K562 (cell line): ENCODE data around the gene POR. TPM values are rescaled to one million over a fixed set of nuclear protein-coding genes. Genes with fewer than 3 reads are reported as not detected.

Experiments used
- ATAC-seq: fragments of 200-7000 bp; cut with Tn5 transposase; 3 replicates; pipeline ENCODE4 v1.9.1; 2020; ENCODE audit warnings: moderate library complexity
- BruUV-seq: library from RNA; stranded (reverse); fragments of 400-500 nt; replicated peaks from 2 replicates; lab custom pipeline; 2021; lab: Mats Ljungman, UMichigan
- CTCF ChIA-PET: fragments of 300-600 bp; formaldehyde crosslinking; extraction: SDS; loops from one replicate; lab custom pipeline; 2021; ENCODE audit warnings: low intra/inter-chr PET ratio; lab: Yijun Ruan, JAX
- POLR2A ChIA-PET: fragments of 300-600, 350-650 bp; sonication (Branson Sonifier 250); formaldehyde crosslinking; extraction: SDS; loops from one replicate; lab custom pipeline; 2021; ENCODE audit warnings: antibody characterized with exemption, inconsistent platforms; lab: Yijun Ruan, JAX
- DNase-seq, 4 experiments: peaks; one replicate each; pipeline versions ENCODE4 v3.0.0 to v3.0.0-alpha.2; 2011 to 2018; ENCODE audit warnings: low spot score in 3 of 4, mixed read lengths in 3 of 4; ENCODE audit errors: extremely low read depth in 1 of 4
- FAIRE-seq: peaks from 2 replicates; lab custom pipeline; 2011; peaks lifted over from hg19 to GRCh38; lab: Jason Lieb, UNC
- H2AFZ ChIP-seq: 2 replicates; pipeline ENCODE4 v1.6.0; 2011; ENCODE audit warnings: low read depth, low read length, control low read depth, inconsistent platforms
- H3K27ac ChIP-seq: fragments of 200-600 bp; 3 replicates; pipeline ENCODE4 v1.8.0; 2011; ENCODE audit warnings: low read depth, mild to moderate bottlenecking, control low read depth, inconsistent platforms, low read length, moderate library complexity, mixed read lengths; ENCODE audit errors: extremely low read depth
- H3K27me3 ChIP-seq, 2 experiments: fragments of 300-600 bp in 1 of 2; 2 replicates in 1 of 2; 3 replicates in 1 of 2; pipeline versions ENCODE4 v1.6.0 to v1.8.0; 2011; ENCODE audit warnings: inconsistent platforms in 2 of 2, low read length in 2 of 2, mild to moderate bottlenecking in 1 of 2, mixed read lengths in 1 of 2, moderate library complexity in 1 of 2; ENCODE audit not compliant: control insufficient read depth in 2 of 2, insufficient read depth in 2 of 2
- H3K36me3 ChIP-seq: fragments of 300-600 bp; 3 replicates; pipeline ENCODE4 v1.8.0; 2011; ENCODE audit warnings: mild to moderate bottlenecking, low read length, inconsistent platforms; ENCODE audit not compliant: control insufficient read depth, insufficient read depth
- H3K4me1 ChIP-seq, 2 experiments: fragments of 200-600 bp in 1 of 2; replicated peaks in 1 of 2; 2 replicates in 1 of 2; 3 replicates in 1 of 2; pipeline versions ENCODE4 v1.5.1 to v1.8.0; 2011; ENCODE audit warnings: inconsistent platforms in 2 of 2, low read length in 2 of 2, mild to moderate bottlenecking in 1 of 2, mixed read lengths in 1 of 2, moderate library complexity in 1 of 2; ENCODE audit not compliant: control insufficient read depth in 2 of 2, insufficient read depth in 2 of 2
- H3K4me2 ChIP-seq: 2 replicates; pipeline ENCODE4 v1.6.1; 2011; ENCODE audit warnings: low read length, control low read depth, inconsistent platforms, mixed read lengths; ENCODE audit not compliant: insufficient read depth
- H3K4me3 ChIP-seq: fragments of 200-600 bp; sonication (generic), shearing (Covaris generic); 2 replicates; pipeline ENCODE4 v1.5.1; 2016; ENCODE audit warnings: control low read depth, inconsistent platforms
- H3K79me2 ChIP-seq: fragments of 200-600 bp; 3 replicates; pipeline ENCODE4 v1.8.0; 2011; ENCODE audit warnings: low read length, inconsistent platforms; ENCODE audit not compliant: control insufficient read depth, insufficient read depth
- H3K9ac ChIP-seq, 2 experiments: 2 replicates each; pipeline versions ENCODE4 v1.6.0 to v1.6.1; 2011; ENCODE audit warnings: low read depth in 2 of 2, low read length in 2 of 2, control low read depth in 1 of 2, inconsistent platforms in 1 of 2, mild to moderate bottlenecking in 1 of 2, mixed read lengths in 1 of 2; ENCODE audit not compliant: insufficient read depth in 1 of 2
- H3K9me1 ChIP-seq: one replicate; pipeline ENCODE4 v1.6.0; 2011; ENCODE audit warnings: inconsistent platforms, mild to moderate bottlenecking, low read length, moderate library complexity; ENCODE audit not compliant: control insufficient read depth, insufficient read depth
- H3K9me3 ChIP-seq: replicated peaks from 2 replicates; pipeline ENCODE4 v1.5.1; 2011; ENCODE audit warnings: low read depth, low read length, inconsistent platforms; ENCODE audit not compliant: control insufficient read depth, insufficient read depth
- H4K20me1 ChIP-seq: replicated peaks from 2 replicates; pipeline ENCODE4 v1.6.1; 2011; ENCODE audit warnings: low read length, inconsistent platforms, mixed read lengths; ENCODE audit not compliant: control insufficient read depth, insufficient read depth
- CTBP1 ChIP-seq: fragments of 450-650 bp; IDR thresholded peaks from 2 replicates; pipeline ENCODE4 v1.6.1; 2016; ENCODE audit warnings: borderline replicate concordance
- LEF1 ChIP-seq: fragments of 450-650 bp; IDR thresholded peaks from 2 replicates; pipeline ENCODE4 v1.6.1; 2016; ENCODE audit warnings: mild to moderate bottlenecking
- PYGO2 ChIP-seq: fragments of 450-650 bp; IDR thresholded peaks from 2 replicates; pipeline ENCODE4 v1.6.1; 2016; ENCODE audit warnings: mild to moderate bottlenecking, missing genetic modification characterization, moderate library complexity, missing compliant biosample characterization
- RUNX1 ChIP-seq: sonication (generic); IDR thresholded peaks from 2 replicates; pipeline ENCODE4 v1.6.1; 2016; ENCODE audit warnings: antibody characterized with exemption, low read depth
- SUPT5H ChIP-seq: fragments of 450-650 bp; IDR thresholded peaks from 2 replicates; pipeline ENCODE4 v1.6.1; 2016
- USF1 ChIP-seq: sonication (generic); formaldehyde crosslinking; IDR thresholded peaks from 2 replicates; pipeline ENCODE4 v1.9.0; 2022; ENCODE audit warnings: mild to moderate bottlenecking, missing genetic modification reagents
- ZNF830 ChIP-seq: fragments of 250-450 bp; sonication (Bioruptor Pico); IDR thresholded peaks from 2 replicates; pipeline ENCODE4 v1.5.0; 2021; ENCODE audit warnings: mild to moderate bottlenecking
- WGBS: fragments of 100-300 bp; shearing (Covaris generic); methylation state at CpG from one replicate; pipeline ENCODE4 v1.1.6; 2016; ENCODE audit warnings: low coverage, mixed read lengths; ENCODE audit not compliant: insufficient coverage; ENCODE audit errors: missing lambda C conversion rate; 5-methylcytosine and 5-hydroxymethylcytosine counted together
- in situ Hi-C: fragments of 300-500 bp; cut with MboI; formaldehyde crosslinking; loops from 4 replicates; pipeline ENCODE4 v1.15.0; 2018; ENCODE audit warnings: inconsistent platforms, mixed read lengths
- intact Hi-C: fragments of 100-400 bp; cut with micrococcal nuclease; formaldehyde crosslinking; loops from 2 replicates; pipeline ENCODE4 v1.14.2; 2022
- polyA plus RNA-seq, 8 experiments: library from polyadenylated mRNA; depleted of rRNA in 4 of 8; stranded (reverse) in 5 of 8; unstranded in 3 of 8; fragments of >200 nt; fragmentation: Nextera tagmentation in 2 of 8; fragmentation: Illumina TruSeq in 1 of 8; extraction: Ambion mirVana in 2 of 8; extraction: Trizol in 1 of 8; gene quantifications; 2 replicates each; pipeline versions ENCODE4 v1.2.1 to v1.2.3, GENCODE V29; 2011 to 2014; ENCODE audit warnings: inconsistent platforms in 1 of 8, missing spikeins in 1 of 8
- total RNA-seq, 7 experiments: library from RNA; depleted of rRNA in 6 of 7; stranded (reverse); fragments of >200 nt in 6 of 7; fragmentation: Illumina TruSeq in 2 of 7; extraction: Trizol in 2 of 7; gene quantifications; 2 replicates each; pipeline versions ENCODE4 v1.2.1 to v1.2.3, GENCODE V29; 2011 to 2021; ENCODE audit warnings: low replicate concordance in 1 of 7
- TF ChIP-seq, protein P1 (sequence below): fragments of 450-650 bp; IDR thresholded peaks from 2 replicates; pipeline ENCODE4 v1.7.0; 2016; ENCODE audit warnings: borderline replicate concordance

The POR gene
- total and polyA plus RNA-seq, 9 of the 15 experiments (the other 6 are each of a cell fraction or from before 2014, with no cell fraction given), result 4.7 to 142 (median 40.8) TPM

GRCh38 chr7:75991531-75992082 lies 76.7 kb downstream of the POR start:
- H3K36me3 ChIP-seq, result peaks cover 26% of the 10 kb centered on the region; the same call in 1 of the 3 replicates
- BruUV-seq, result no TSS peak
- no peak for DNase-seq
- ATAC-seq, result no peak
- H3K27me3 ChIP-seq, result no peaks in the 10 kb centered on the region
- POLR2A ChIA-PET, result interaction anchor here (0.5 to 2.1 kb wide), 7 partner anchors 9 to 106 kb away, joined by 3 to 8 read pairs (median 4); no protein-coding TSS in a partner anchor
- no peaks in the 10 kb centered on the region for H3K9me1 ChIP-seq
- peaks cover 5% of the 10 kb centered on the region; the same call in 1 of the 2 replicates for H4K20me1 ChIP-seq
- H3K79me2 ChIP-seq, result peaks cover 2% of the 10 kb centered on the region; the same call in 1 of the 3 replicates
- H2AFZ ChIP-seq, result no peak overlapping the region
- CTCF ChIA-PET, result interaction anchor here (0.6 kb wide), 1 partner anchor 72 kb away, joined by 3 read pairs; no protein-coding TSS in a partner anchor
- H3K4me1 ChIP-seq, result peaks cover 32 to 73% of the 10 kb centered on the region in 2 experiments
- no peak overlapping the region for H3K4me3 ChIP-seq
- no peak for TF ChIP-seq LEF1
- no peak for TF ChIP-seq USF1
- no peak for TF ChIP-seq ZNF830 (CRISPR knock-in tag)
- no peak for TF ChIP-seq CTBP1
- TF ChIP-seq PYGO2 (tag), result no peak
- TF ChIP-seq SUPT5H, result no peak
- TF ChIP-seq, protein P1, sequence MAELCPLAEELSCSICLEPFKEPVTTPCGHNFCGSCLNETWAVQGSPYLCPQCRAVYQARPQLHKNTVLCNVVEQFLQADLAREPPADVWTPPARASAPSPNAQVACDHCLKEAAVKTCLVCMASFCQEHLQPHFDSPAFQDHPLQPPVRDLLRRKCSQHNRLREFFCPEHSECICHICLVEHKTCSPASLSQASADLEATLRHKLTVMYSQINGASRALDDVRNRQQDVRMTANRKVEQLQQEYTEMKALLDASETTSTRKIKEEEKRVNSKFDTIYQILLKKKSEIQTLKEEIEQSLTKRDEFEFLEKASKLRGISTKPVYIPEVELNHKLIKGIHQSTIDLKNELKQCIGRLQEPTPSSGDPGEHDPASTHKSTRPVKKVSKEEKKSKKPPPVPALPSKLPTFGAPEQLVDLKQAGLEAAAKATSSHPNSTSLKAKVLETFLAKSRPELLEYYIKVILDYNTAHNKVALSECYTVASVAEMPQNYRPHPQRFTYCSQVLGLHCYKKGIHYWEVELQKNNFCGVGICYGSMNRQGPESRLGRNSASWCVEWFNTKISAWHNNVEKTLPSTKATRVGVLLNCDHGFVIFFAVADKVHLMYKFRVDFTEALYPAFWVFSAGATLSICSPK, result 0 out of 2 replicates have a peak, but pooled peaks have one; percentile 2
- no peak for TF ChIP-seq RUNX1
- H3K27ac ChIP-seq, result no peak overlapping the region
- in situ Hi-C loops (no loop called here), intact Hi-C loops (no loop called here)
- no peak for FAIRE-seq
- 77% methylated on average over 9 of the region's 9 CpGs for WGBS
- H3K9me3 ChIP-seq, result no peaks in the 10 kb centered on the region
- no peak overlapping the region for H3K9ac ChIP-seq
- no peak overlapping the region for H3K4me2 ChIP-seq
